HG02763 (cell line): ENCODE measurements around the gene EFTUD2.

ENCODE experiments used
- ATAC-seq: cut with Tn5 transposase; IDR thresholded peaks from one replicate; pipeline ENCODE4 v1.9.1; 2021; ENCODE audit warnings: mild to moderate bottlenecking, moderate library complexity; ENCODE audit not compliant: unreplicated experiment

EFTUD2 gene

GRCh38 chr17:44889003-44889402 lies 10.2 kb downstream of the EFTUD2 start:
- ATAC-seq, result no peak

- ATAC-seq, result no peak
Observed at GRCh38 chr17:44887971-44888954, 11.0 kb downstream of the EFTUD2 start.

GRCh38 chr17:44887016-44887415 lies 12.2 kb downstream of the EFTUD2 start:
- ATAC-seq, result no peak

GRCh38 chr17:44884941-44885340 lies 14.3 kb downstream of the EFTUD2 start:
- no peak for ATAC-seq

GRCh38 chr17:44881145-44881544 lies 18.1 kb downstream of the EFTUD2 start:
- ATAC-seq, result no peak

- no peak for ATAC-seq
Observed at GRCh38 chr17:44880062-44880461, 19.2 kb downstream of the EFTUD2 start.

GRCh38 chr17:44879376-44879775 lies 19.9 kb downstream of the EFTUD2 start:
- ATAC-seq, result no peak

- no peak for ATAC-seq
Observed at GRCh38 chr17:44878627-44879221, 20.5 kb downstream of the EFTUD2 start.

GRCh38 chr17:44877121-44877520 lies 22.1 kb downstream of the EFTUD2 start:
- ATAC-seq, result no peak

GRCh38 chr17:44875761-44876160 lies 23.5 kb downstream of the EFTUD2 start:
- ATAC-seq, result no peak

- ATAC-seq, result no peak
Observed at GRCh38 chr17:44872131-44872768, 27.0 kb downstream of the EFTUD2 start.

GRCh38 chr17:44871556-44871955 lies 27.7 kb downstream of the EFTUD2 start:
- no peak for ATAC-seq

- no peak for ATAC-seq
Observed at GRCh38 chr17:44867841-44868240, 31.4 kb downstream of the EFTUD2 start.

- ATAC-seq, result no peak
Observed at GRCh38 chr17:44865931-44866330, 33.3 kb downstream of the EFTUD2 start.

- no peak for ATAC-seq
Observed at GRCh38 chr17:44865231-44865660, 34.0 kb downstream of the EFTUD2 start.

GRCh38 chr17:44864831-44865230 lies 34.4 kb downstream of the EFTUD2 start:
- no peak for ATAC-seq

- ATAC-seq, result no peak
Observed at GRCh38 chr17:44863061-44863918, 36.0 kb downstream of the EFTUD2 start.

- ATAC-seq, result no peak
Observed at GRCh38 chr17:44862278-44862914, 36.8 kb downstream of the EFTUD2 start.

GRCh38 chr17:44859701-44860100 lies 39.5 kb downstream of the EFTUD2 start:
- no peak for ATAC-seq

GRCh38 chr17:44854192-44854591 lies 45.1 kb downstream of the EFTUD2 start:
- ATAC-seq, result no peak
